ENCODE measurements around the gene CCNJL.

Gene CCNJL

GRCh38 chr5:160211352-160211751, 101.0 kb downstream of the CCNJL start:
- no peak for DNase-seq

- DNase-seq = no peak
These were observed 101.8 kb downstream of the CCNJL start for GRCh38 chr5:160210606-160211005.

GRCh38 chr5:160209917-160210316, 102.4 kb downstream of the CCNJL start:
- DNase-seq = no peak

DNA sequence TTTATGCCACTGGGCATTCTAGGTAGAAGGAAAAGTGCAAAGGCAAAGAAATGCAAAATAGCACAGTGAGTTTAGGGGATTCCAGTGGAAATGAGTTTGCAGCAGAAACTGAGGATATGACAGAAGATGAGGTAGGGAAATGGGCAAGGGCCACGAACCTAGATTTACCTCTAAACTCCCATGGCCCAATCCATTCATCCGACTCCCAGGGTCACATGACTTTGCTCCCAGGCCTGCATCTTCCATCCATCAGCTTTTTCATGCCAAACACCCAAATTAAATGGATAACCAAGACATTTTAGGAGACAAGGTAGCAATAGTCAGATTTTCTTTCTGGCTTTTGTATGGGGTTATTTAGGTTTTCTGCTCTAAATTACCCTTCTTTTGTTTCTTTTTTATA, 105.3 kb downstream of the CCNJL start:
- no peak for DNase-seq

Measured in CD4-positive, alpha-beta T cell treated with Interleukin-12 subunit alpha and Interleukin-12 subunit beta, for 1 hour (primary cell).